ENCODE data around the gene TEAD2. TPM values are rescaled to one million over a fixed set of nuclear protein-coding genes. Genes with fewer than 3 reads are reported as not detected.

The TEAD2 gene
- total RNA-seq, 1 donor = 0.27 TPM

DNA sequence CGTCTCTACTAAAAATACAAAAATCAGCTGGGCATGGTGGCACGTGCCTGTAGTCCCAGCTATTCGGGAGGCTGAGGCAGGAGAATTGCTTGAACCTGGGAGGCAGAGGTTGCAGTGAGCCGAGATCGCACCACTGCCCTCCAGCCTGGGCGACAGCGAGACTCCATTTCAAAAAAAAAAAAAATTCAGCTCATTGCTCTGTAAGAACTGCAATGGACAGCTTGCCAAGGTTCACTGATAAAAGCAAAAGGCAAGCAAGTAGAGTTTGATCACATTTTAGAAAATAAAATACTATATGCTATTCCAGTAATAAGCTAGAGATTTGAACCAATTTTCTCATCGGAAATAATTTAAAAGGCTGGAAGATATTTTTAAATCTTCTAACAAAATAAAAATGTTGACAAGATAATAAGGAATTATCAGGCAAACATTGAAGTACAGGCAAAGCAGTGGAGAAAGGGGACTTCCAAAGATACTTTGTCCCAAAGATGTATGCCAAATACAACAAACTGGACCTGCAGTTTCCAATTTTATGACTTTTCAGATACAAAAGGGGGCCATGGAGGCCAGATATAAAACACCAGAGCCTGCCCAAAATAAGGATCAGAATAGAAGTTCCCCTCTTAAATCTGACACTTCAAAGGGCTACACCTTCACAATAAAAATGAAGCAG lies 66.9 kb downstream of the TEAD2 start:
- no peak for DNase-seq (ENCODE audit: low read depth in 2 of 3, low spot score in 2 of 3)

DNA sequence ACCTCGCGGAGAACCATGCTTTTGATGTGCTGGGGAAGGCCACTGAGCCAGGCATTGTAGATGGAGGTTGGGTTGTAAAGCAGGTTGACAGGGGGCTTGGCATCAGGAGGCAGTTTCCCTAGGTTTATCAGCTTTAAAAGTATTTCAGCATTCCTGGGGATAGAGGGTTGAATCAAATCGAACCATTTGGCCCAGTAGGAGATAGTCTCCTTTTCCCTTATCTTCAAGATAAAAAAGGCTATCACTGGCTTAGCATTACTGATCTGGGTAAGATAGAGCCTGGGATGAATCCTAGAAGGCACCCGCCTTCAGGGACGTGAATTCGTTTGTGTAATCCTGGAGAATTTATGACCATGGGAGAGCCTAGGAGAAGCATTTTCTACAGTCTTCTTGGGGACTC lies 67.8 kb downstream of the TEAD2 start:
- DNase-seq (ENCODE audit: low read depth in 2 of 3, low spot score in 2 of 3) = no peak

Small RNAs within 50 kb of the gene (small RNA-seq; reads per million reads assigned to genes)
- gene MIR4324 = not detected

Other genes starting within 250 kb of the TEAD2 start
- gene LIN7B, start 248.0 kb downstream of the TEAD2 start, total RNA-seq = 2.7 TPM
- 7.0 TPM for gene C19orf73, start 243.3 kb downstream of the TEAD2 start, total RNA-seq
- gene PPFIA3, start 242.9 kb downstream of the TEAD2 start, total RNA-seq = 3.5 TPM
- not detected for gene HRC, start 207.0 kb downstream of the TEAD2 start, total RNA-seq
- 2.2 TPM for gene TRPM4, start 204.6 kb downstream of the TEAD2 start, total RNA-seq
- gene SLC6A16, start 37.2 kb downstream of the TEAD2 start, total RNA-seq = 0.54 TPM
- gene CD37, start 27.0 kb downstream of the TEAD2 start, total RNA-seq = 255 TPM
- gene DKKL1, start 1.5 kb upstream of the TEAD2 start, total RNA-seq = not detected
- 0.27 TPM for gene KASH5, start 25.8 kb upstream of the TEAD2 start, total RNA-seq
- gene PTH2, start 61.0 kb upstream of the TEAD2 start, total RNA-seq = not detected
- not detected for gene GFY, start 63.0 kb upstream of the TEAD2 start, total RNA-seq
- gene SLC17A7, start 79.1 kb upstream of the TEAD2 start, total RNA-seq = not detected
- 115 TPM for gene PIH1D1, start 89.4 kb upstream of the TEAD2 start, total RNA-seq
- 94.0 TPM for gene ALDH16A1, start 90.8 kb upstream of the TEAD2 start, total RNA-seq
- gene FLT3LG, start 111.8 kb upstream of the TEAD2 start, total RNA-seq = 3.8 TPM
- 5,678 TPM for gene RPL13A, start 125.2 kb upstream of the TEAD2 start, total RNA-seq
- 7,657 TPM for gene RPS11, start 134.0 kb upstream of the TEAD2 start, total RNA-seq
- 26.9 TPM for gene FCGRT, start 150.2 kb upstream of the TEAD2 start, total RNA-seq
- gene RCN3, start 165.6 kb upstream of the TEAD2 start, total RNA-seq = 1.1 TPM
- 114 TPM for gene NOSIP, start 218.1 kb upstream of the TEAD2 start, total RNA-seq
- 2.7 TPM for gene PRRG2, start 218.9 kb upstream of the TEAD2 start, total RNA-seq
- 8.1 TPM for gene PRR12, start 228.8 kb upstream of the TEAD2 start, total RNA-seq